ENCODE results near the gene GNAT1.
"Not testable (repeated sequence)": the region's sequence is repeated elsewhere in the genome, so short reads cannot be mapped to it uniquely, and the experiment has no call there.

GNAT1 gene

DNA sequence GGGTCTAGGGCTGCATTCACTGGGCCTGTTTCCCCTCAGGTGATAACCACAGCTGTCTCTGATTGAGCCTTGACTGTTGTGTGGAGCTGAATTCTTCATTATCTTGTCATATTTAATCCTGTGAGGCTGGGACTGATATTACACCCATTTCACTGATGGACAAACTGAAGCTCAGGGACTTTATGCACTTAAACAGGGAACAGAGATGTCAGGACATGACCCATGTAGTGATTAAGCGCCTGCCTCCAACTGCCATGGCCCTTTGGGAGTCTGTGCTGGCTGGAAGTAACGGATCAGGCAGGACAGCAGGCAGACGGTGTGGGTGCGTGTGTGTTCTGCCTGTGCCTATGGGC is 52.1 kb downstream of the GNAT1 start:
- no peak for DNase-seq

- DNase-seq = not testable (repeated sequence)
Measured at GRCh38 chr3:50244813-50245212, 53.4 kb downstream of the GNAT1 start.

DNA sequence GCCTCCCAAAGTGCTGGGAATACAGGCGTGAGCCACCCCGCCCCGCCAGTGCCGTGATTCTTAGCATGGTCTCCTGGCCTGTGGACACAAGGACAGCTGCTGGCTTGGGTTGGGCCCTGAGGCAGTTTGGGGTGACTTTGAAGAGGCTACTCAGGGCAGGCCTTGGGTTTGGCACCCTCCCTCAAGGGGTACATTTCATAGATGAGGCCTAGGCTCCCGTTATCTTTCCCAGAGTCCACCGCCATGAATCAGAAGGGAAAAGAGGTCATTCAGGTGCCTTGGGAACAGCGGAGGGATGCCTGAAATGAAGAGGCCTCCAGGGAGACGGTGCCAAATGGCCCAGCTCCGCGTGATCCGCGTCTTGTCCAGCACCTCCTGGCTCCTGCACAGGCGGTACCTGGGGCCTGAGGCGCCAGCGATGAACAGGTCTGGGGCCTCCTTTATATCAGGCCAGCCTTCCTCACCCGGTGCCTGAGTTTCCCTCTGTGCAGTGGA is 53.9 kb downstream of the GNAT1 start:
- no peak for DNase-seq

GRCh38 chr3:50245831-50246516 is 54.6 kb downstream of the GNAT1 start:
- peak; percentile 75 for DNase-seq

GRCh38 chr3:50246517-50246954 is 55.1 kb downstream of the GNAT1 start:
- DNase-seq = peak; percentile 75

All from GOT3 (cell line).